ENCODE measurements around the gene CFAP57.

The CFAP57 gene

GRCh38 chr1:43298055-43298454 lies 125.9 kb downstream of the CFAP57 start:
- Histone ChIP-seq H3K27ac (ENCODE audit: low read length, poor library complexity, severe bottlenecking) (no peak overlapping the region), H4K91ac (ENCODE audit: low read length) (no peak overlapping the region), H3K4ac (ENCODE audit: low read depth in 1 of 2, low read length in 2 of 2) (no peak overlapping the region), H3K18ac (ENCODE audit: low read depth in 1 of 2, low read length in 2 of 2) (no peak overlapping the region), H3K4me2 (ENCODE audit: low read length, poor library complexity, severe bottlenecking) (no peak overlapping the region), H3K14ac (ENCODE audit: low read length in 2 of 2) (no peak overlapping the region), H2BK12ac (ENCODE audit: low read length in 2 of 2) (no peak overlapping the region), H2BK120ac (ENCODE audit: low read depth, low read length) (no peak overlapping the region), H3K79me1 (replicated peaks; ENCODE audit: low read length, poor library complexity, severe bottlenecking) (no peaks in the 10 kb centered on the region), H3K9ac (ENCODE audit: low read length) (no peak overlapping the region), H2AFZ (ENCODE audit: low read depth, low read length) (no peak overlapping the region), H3K9me3 (ENCODE audit: control insufficient read depth, low read length) (no peaks in the 10 kb centered on the region), H3K4me1 (ENCODE audit: control insufficient read depth, insufficient read depth, low read depth, low read length) (peaks cover 14% of the 10 kb centered on the region), H3K4me3 (ENCODE audit: insufficient read depth in 1 of 2, low read depth in 1 of 2, low read length in 2 of 2) (no peak overlapping the region), H2AK5ac (ENCODE audit: low read length, severe bottlenecking) (no peak overlapping the region), H2BK15ac (ENCODE audit: low read depth, poor library complexity, severe bottlenecking) (no peak overlapping the region), H4K8ac (ENCODE audit: low read length) (no peak overlapping the region), H3K36me3 (ENCODE audit: control insufficient read depth in 1 of 2, insufficient read depth in 2 of 2, low read depth in 1 of 2, low read length in 2 of 2) (no peaks in the 10 kb centered on the region), H3K27me3 (ENCODE audit: control insufficient read depth in 1 of 2, insufficient read depth in 1 of 2, low read length in 2 of 2) (no peaks in the 10 kb centered on the region), H3K23ac (ENCODE audit: low read length in 2 of 2) (no peak overlapping the region), H2BK5ac (ENCODE audit: low read depth, low read length, poor library complexity, severe bottlenecking) (no peak overlapping the region)
- no CpG with 5 or more reads among the region's 1 CpG for WGBS
- DNase-seq = no peak

DNA sequence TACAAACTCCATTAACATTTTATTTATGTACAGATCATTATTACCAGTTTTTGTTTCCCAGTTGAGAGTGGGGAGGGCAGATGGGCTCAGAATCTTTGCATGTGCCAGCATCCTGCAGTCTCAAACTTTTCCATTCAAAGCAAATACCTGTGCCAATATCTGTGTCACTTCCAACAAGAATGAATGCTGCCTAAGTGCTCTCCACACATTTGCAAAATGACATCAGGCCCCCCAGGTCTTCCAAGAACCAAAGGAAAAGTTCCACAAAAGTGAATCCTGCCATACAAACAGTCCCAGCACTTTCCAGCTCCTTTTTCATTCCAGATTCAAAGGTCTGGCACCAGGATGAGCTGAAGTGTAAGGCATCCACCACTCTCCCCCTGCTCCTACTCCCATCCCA lies 127.0 kb downstream of the CFAP57 start:
- H3K23ac ChIP-seq (ENCODE audit: low read length in 2 of 2) = no peak overlapping the region
- no peak overlapping the region for H3K9ac ChIP-seq (ENCODE audit: low read length)
- no peak overlapping the region for H2BK120ac ChIP-seq (ENCODE audit: low read depth, low read length)
- H2AFZ ChIP-seq (ENCODE audit: low read depth, low read length) = no peak overlapping the region
- H3K27ac ChIP-seq (ENCODE audit: low read length, poor library complexity, severe bottlenecking) = no peak overlapping the region
- no peak overlapping the region for H2BK5ac ChIP-seq (ENCODE audit: low read depth, low read length, poor library complexity, severe bottlenecking)
- H3K27me3 ChIP-seq (ENCODE audit: control insufficient read depth in 1 of 2, insufficient read depth in 1 of 2, low read length in 2 of 2) = no peaks in the 10 kb centered on the region
- H2AK5ac ChIP-seq (ENCODE audit: low read length, severe bottlenecking) = no peak overlapping the region
- H2BK12ac ChIP-seq (ENCODE audit: low read length in 2 of 2) = no peak overlapping the region
- H3K4me2 ChIP-seq (ENCODE audit: low read length, poor library complexity, severe bottlenecking) = no peak overlapping the region
- H3K9me3 ChIP-seq (ENCODE audit: control insufficient read depth, low read length) = no peaks in the 10 kb centered on the region
- no peaks in the 10 kb centered on the region for H3K79me1 ChIP-seq (replicated peaks; ENCODE audit: low read length, poor library complexity, severe bottlenecking)
- H3K4ac ChIP-seq (ENCODE audit: low read depth in 1 of 2, low read length in 2 of 2) = no peak overlapping the region
- DNase-seq = no peak
- H3K4me1 ChIP-seq (ENCODE audit: control insufficient read depth, insufficient read depth, low read depth, low read length) = peaks cover 10% of the 10 kb centered on the region
- no peak overlapping the region for H4K8ac ChIP-seq (ENCODE audit: low read length)
- no peak overlapping the region for H4K91ac ChIP-seq (ENCODE audit: low read length)
- no peaks in the 10 kb centered on the region for H3K36me3 ChIP-seq (ENCODE audit: control insufficient read depth in 1 of 2, insufficient read depth in 2 of 2, low read depth in 1 of 2, low read length in 2 of 2)
- H3K4me3 ChIP-seq (ENCODE audit: insufficient read depth in 1 of 2, low read depth in 1 of 2, low read length in 2 of 2) = no peak overlapping the region
- no peak overlapping the region for H3K14ac ChIP-seq (ENCODE audit: low read length in 2 of 2)
- no peak overlapping the region for H3K18ac ChIP-seq (ENCODE audit: low read depth in 1 of 2, low read length in 2 of 2)
- H2BK15ac ChIP-seq (ENCODE audit: low read depth, poor library complexity, severe bottlenecking) = no peak overlapping the region

GRCh38 chr1:43300378-43301094 lies 128.4 kb downstream of the CFAP57 start, which contains the start of gene TIE1:
TIE1 (plus strand) TSS chr1:43300982; CDS start chr1:43301072, 90 bp downstream.
- no peak within 1 kb of the TSS for H2BK5ac ChIP-seq (ENCODE audit: low read depth, low read length, poor library complexity, severe bottlenecking)
- H2AK5ac ChIP-seq (ENCODE audit: low read length, severe bottlenecking) = no peak within 1 kb of the TSS
- H3K27ac ChIP-seq (ENCODE audit: low read length, poor library complexity, severe bottlenecking) = no peak within 1 kb of the TSS
- H3K23ac ChIP-seq (ENCODE audit: low read length in 2 of 2) = no peak within 1 kb of the TSS
- no peak for DNase-seq
- no peak within 1 kb of the TSS for H2AFZ ChIP-seq (ENCODE audit: low read depth, low read length)
- H3K4me2 ChIP-seq (ENCODE audit: low read length, poor library complexity, severe bottlenecking) = no peak within 1 kb of the TSS
- H2BK120ac ChIP-seq (ENCODE audit: low read depth, low read length) = no peak within 1 kb of the TSS
- no peak within 1 kb of the TSS for H3K14ac ChIP-seq (ENCODE audit: low read length in 2 of 2)
- no peak within 1 kb of the TSS for H4K8ac ChIP-seq (ENCODE audit: low read length)
- H3K18ac ChIP-seq (ENCODE audit: low read depth in 1 of 2, low read length in 2 of 2) = no peak within 1 kb of the TSS
- H2BK12ac ChIP-seq (ENCODE audit: low read length in 2 of 2) = no peak within 1 kb of the TSS
- H3K4me1 ChIP-seq (ENCODE audit: control insufficient read depth, insufficient read depth, low read depth, low read length) = peaks cover 4% of the 10 kb centered on the region
- no peak within 1 kb of the TSS for H3K4me3 ChIP-seq (ENCODE audit: insufficient read depth in 1 of 2, low read depth in 1 of 2, low read length in 2 of 2)
- H3K27me3 ChIP-seq (ENCODE audit: control insufficient read depth in 1 of 2, insufficient read depth in 1 of 2, low read length in 2 of 2) = no peaks in the 10 kb centered on the region
- H3K9ac ChIP-seq (ENCODE audit: low read length) = no peak within 1 kb of the TSS
- no peaks in the 10 kb centered on the region for H3K9me3 ChIP-seq (ENCODE audit: control insufficient read depth, low read length)
- no peak within 1 kb of the TSS for H3K4ac ChIP-seq (ENCODE audit: low read depth in 1 of 2, low read length in 2 of 2)
- H3K36me3 ChIP-seq (ENCODE audit: control insufficient read depth in 1 of 2, insufficient read depth in 2 of 2, low read depth in 1 of 2, low read length in 2 of 2) = no peaks in the 10 kb centered on the region
- no peak within 1 kb of the TSS for H4K91ac ChIP-seq (ENCODE audit: low read length)
- no peaks in the 10 kb centered on the region for H3K79me1 ChIP-seq (replicated peaks; ENCODE audit: low read length, poor library complexity, severe bottlenecking)
- no peak within 1 kb of the TSS for H2BK15ac ChIP-seq (ENCODE audit: low read depth, poor library complexity, severe bottlenecking)
- 86% methylated on average over 7 of the region's 10 CpGs for WGBS

DNA sequence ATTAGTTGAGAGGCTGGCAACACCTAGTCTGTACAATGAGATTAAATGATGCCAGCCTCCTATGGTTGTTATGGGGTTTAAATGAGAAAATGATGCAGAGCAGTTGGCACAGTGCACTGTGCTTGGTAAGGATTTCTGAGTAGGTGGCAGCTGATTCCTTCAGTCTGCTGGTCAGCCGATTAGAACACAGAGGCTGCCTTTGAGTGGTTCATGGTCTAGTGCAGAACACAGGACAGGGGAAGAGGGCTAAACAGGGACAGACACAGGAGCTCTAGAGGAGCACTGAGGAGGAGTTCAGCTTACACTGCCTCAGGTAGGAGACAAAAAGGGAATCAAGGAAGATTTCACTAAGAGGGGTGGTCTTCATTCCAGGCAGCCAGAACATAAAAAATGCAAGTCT lies 130.1 kb downstream of the CFAP57 start:
- no peaks in the 10 kb centered on the region for H3K9me3 ChIP-seq (ENCODE audit: control insufficient read depth, low read length)
- no peak overlapping the region for H2BK15ac ChIP-seq (ENCODE audit: low read depth, poor library complexity, severe bottlenecking)
- no peak overlapping the region for H3K4me2 ChIP-seq (ENCODE audit: low read length, poor library complexity, severe bottlenecking)
- no peak overlapping the region for H2BK5ac ChIP-seq (ENCODE audit: low read depth, low read length, poor library complexity, severe bottlenecking)
- H3K4me3 ChIP-seq (ENCODE audit: insufficient read depth in 1 of 2, low read depth in 1 of 2, low read length in 2 of 2) = no peak overlapping the region
- no peak overlapping the region for H2AFZ ChIP-seq (ENCODE audit: low read depth, low read length)
- no peak overlapping the region for H3K4ac ChIP-seq (ENCODE audit: low read depth in 1 of 2, low read length in 2 of 2)
- no peak overlapping the region for H2BK12ac ChIP-seq (ENCODE audit: low read length in 2 of 2)
- no peak overlapping the region for H4K91ac ChIP-seq (ENCODE audit: low read length)
- peaks cover 2 to 3% of the 10 kb centered on the region in 2 experiments for H3K27me3 ChIP-seq (ENCODE audit: control insufficient read depth in 1 of 2, insufficient read depth in 1 of 2, low read length in 2 of 2)
- H3K9ac ChIP-seq (ENCODE audit: low read length) = no peak overlapping the region
- no peak for DNase-seq
- H4K8ac ChIP-seq (ENCODE audit: low read length) = no peak overlapping the region
- WGBS = 100% methylated on average over 1 of the region's 1 CpG
- peaks cover under 1% of the 10 kb centered on the region for H3K4me1 ChIP-seq (ENCODE audit: control insufficient read depth, insufficient read depth, low read depth, low read length)
- no peak overlapping the region for H2AK5ac ChIP-seq (ENCODE audit: low read length, severe bottlenecking)
- no peaks in the 10 kb centered on the region for H3K36me3 ChIP-seq (ENCODE audit: control insufficient read depth in 1 of 2, insufficient read depth in 2 of 2, low read depth in 1 of 2, low read length in 2 of 2)
- no peak overlapping the region for H3K27ac ChIP-seq (ENCODE audit: low read length, poor library complexity, severe bottlenecking)
- no peak overlapping the region for H3K14ac ChIP-seq (ENCODE audit: low read length in 2 of 2)
- H3K23ac ChIP-seq (ENCODE audit: low read length in 2 of 2) = no peak overlapping the region
- H3K79me1 ChIP-seq (replicated peaks; ENCODE audit: low read length, poor library complexity, severe bottlenecking) = no peaks in the 10 kb centered on the region
- no peak overlapping the region for H2BK120ac ChIP-seq (ENCODE audit: low read depth, low read length)
- no peak overlapping the region for H3K18ac ChIP-seq (ENCODE audit: low read depth in 1 of 2, low read length in 2 of 2)
